ENCODE results near the gene BCAS1. TPM values are rescaled to one million over a fixed set of nuclear protein-coding genes. Genes with fewer than 3 reads are reported as not detected.

The BCAS1 gene
- total and polyA plus RNA-seq, 10 of the 15 experiments (the other 5 are each of a cell fraction or from before 2014, with no cell fraction given) = 0.21 to 1.4 (median 0.55) TPM

DNA sequence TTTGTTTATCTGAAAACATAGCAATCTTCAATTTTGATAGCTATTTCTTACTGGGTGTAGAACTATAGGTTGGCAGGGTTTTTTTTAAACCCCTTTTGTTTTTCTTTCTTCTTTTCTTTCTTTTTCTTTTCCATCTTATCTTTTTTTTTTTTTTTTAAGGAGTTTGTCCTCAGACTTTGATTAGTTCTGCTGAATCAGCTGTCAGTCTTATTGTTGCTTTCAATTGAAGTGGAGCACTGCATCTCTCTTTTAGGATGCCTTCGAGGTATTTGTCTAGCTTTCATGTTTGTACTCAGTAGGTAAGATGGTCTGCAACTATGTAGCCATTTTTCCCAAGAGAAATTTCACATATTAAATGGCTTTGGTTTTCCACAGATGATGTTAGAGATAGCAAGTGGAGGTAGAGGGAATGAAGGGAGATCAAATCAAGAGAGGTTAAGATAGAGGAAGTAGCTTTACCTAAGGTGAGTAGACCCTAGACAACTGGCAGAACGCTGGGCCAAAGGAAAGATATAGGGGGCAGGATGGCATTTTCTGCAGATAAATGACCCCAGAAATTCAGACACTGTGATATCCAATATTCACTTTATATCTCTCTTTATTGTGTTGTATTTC, 137.1 kb downstream of the BCAS1 start:
- FAIRE-seq (no peak), ATAC-seq (no peak), DNase-seq (ENCODE audit: low read depth, low spot score) (no peak)
- SMC1A ChIA-PET (ENCODE audit: uncharacterized antibody, unreplicated experiment) = interaction anchor here (0.6 to 18.6 kb wide), 23 partner anchors 8 to 354 kb away, joined by 3 to 384 read pairs (median 8); no protein-coding TSS in a partner anchor
- in situ Hi-C loops (cut with MboI) = no loop called here
- no peaks in the 10 kb centered on the region for H4K20me1 ChIP-seq (ENCODE audit: control insufficient read depth, insufficient read depth)
- peak overlapping the region; percentile 81 for H3K4me2 ChIP-seq (ENCODE audit: control insufficient read depth, insufficient read depth)
- H3K9ac ChIP-seq (ENCODE audit: control insufficient read depth, insufficient read depth, low read length) = no peak overlapping the region; the same call in 1 of the 2 replicates
- H3K9me3 ChIP-seq (replicated peaks; ENCODE audit: control insufficient read depth, insufficient read depth, low read length) = no peaks in the 10 kb centered on the region; the same call in 2 of the 3 replicates
- CTCF ChIA-PET = interaction anchor here (0.8 to 20.5 kb wide), 10 partner anchors 7 to 520 kb away, joined by 3 to 258 read pairs (median 4); no protein-coding TSS in a partner anchor
- H3K4me3 ChIP-seq = no peak overlapping the region
- POLR2A ChIA-PET = interaction anchor here (0.6 to 4.4 kb wide), 10 partner anchors 9 to 195 kb away, joined by 3 to 29 read pairs (median 4); no protein-coding TSS in a partner anchor
- H2AFZ ChIP-seq (ENCODE audit: control insufficient read depth, low read depth, low read length) = no peak overlapping the region
- intact Hi-C loops (cut with micrococcal nuclease; ENCODE audit: unreplicated experiment) = loop anchor here (5.0 kb wide), 1 partner anchor 281 kb away; no protein-coding TSS in a partner anchor
- no peaks in the 10 kb centered on the region for H3K27me3 ChIP-seq (replicated peaks in 1 of 2; ENCODE audit: control insufficient read depth in 2 of 2, insufficient read depth in 2 of 2, low read length in 1 of 2)
- H3K27ac ChIP-seq (ENCODE audit: control insufficient read depth, insufficient read depth) = peak overlapping the region; percentile 52
- H3K79me2 ChIP-seq (ENCODE audit: control insufficient read depth, insufficient read depth, low read length) = peaks cover 2% of the 10 kb centered on the region; the same call in 1 of the 2 replicates
- RAD21 ChIA-PET (ENCODE audit: unreplicated experiment) = interaction anchor here (0.6 to 18.3 kb wide), 18 partner anchors 7 to 385 kb away, joined by 3 to 394 read pairs (median 6); no protein-coding TSS in a partner anchor
- H3K36me3 ChIP-seq (ENCODE audit: control insufficient read depth in 2 of 2, insufficient read depth in 2 of 2, low read length in 1 of 2) = no peaks in the 10 kb centered on the region
- H3K4me1 ChIP-seq (ENCODE audit: control insufficient read depth, insufficient read depth, low read length) = peaks cover 52% of the 10 kb centered on the region
- WGBS (ENCODE audit: insufficient coverage, insufficient replicate concordance, low lambda C conversion rate, missing lambda C conversion rate) = 43% methylated on average over 2 of the region's 2 CpGs
- no TSS peak for BruUV-seq (replicated peaks)
- peak; percentile 83; the same call in 1 of the 2 replicates for TF ChIP-seq NFXL1 (IDR thresholded peaks at IDR 0.05; ENCODE audit: borderline replicate concordance)
- no peak for TF ChIP-seq SUZ12 (IDR thresholded peaks at IDR 0.05; ENCODE audit: unreplicated experiment)
- TF ChIP-seq, protein P1, sequence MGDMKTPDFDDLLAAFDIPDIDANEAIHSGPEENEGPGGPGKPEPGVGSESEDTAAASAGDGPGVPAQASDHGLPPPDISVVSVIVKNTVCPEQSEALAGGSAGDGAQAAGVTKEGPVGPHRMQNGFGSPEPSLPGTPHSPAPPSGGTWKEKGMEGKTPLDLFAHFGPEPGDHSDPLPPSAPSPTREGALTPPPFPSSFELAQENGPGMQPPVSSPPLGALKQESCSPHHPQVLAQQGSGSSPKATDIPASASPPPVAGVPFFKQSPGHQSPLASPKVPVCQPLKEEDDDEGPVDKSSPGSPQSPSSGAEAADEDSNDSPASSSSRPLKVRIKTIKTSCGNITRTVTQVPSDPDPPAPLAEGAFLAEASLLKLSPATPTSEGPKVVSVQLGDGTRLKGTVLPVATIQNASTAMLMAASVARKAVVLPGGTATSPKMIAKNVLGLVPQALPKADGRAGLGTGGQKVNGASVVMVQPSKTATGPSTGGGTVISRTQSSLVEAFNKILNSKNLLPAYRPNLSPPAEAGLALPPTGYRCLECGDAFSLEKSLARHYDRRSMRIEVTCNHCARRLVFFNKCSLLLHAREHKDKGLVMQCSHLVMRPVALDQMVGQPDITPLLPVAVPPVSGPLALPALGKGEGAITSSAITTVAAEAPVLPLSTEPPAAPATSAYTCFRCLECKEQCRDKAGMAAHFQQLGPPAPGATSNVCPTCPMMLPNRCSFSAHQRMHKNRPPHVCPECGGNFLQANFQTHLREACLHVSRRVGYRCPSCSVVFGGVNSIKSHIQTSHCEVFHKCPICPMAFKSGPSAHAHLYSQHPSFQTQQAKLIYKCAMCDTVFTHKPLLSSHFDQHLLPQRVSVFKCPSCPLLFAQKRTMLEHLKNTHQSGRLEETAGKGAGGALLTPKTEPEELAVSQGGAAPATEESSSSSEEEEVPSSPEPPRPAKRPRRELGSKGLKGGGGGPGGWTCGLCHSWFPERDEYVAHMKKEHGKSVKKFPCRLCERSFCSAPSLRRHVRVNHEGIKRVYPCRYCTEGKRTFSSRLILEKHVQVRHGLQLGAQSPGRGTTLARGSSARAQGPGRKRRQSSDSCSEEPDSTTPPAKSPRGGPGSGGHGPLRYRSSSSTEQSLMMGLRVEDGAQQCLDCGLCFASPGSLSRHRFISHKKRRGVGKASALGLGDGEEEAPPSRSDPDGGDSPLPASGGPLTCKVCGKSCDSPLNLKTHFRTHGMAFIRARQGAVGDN (IDR thresholded peaks at IDR 0.05) = 0 out of 2 replicates have a peak, but pooled peaks have one; percentile 32
